GM19193 (cell line): ENCODE measurements around the gene CD22.

ENCODE experiments used
- POLR2A ChIP-seq: IDR thresholded peaks from 4 replicates; pipeline ENCODE4 v1.6.1; 2011; ENCODE audit not compliant: insufficient read depth, insufficient read length; ENCODE audit errors: extremely low read depth

CD22 gene

GRCh38 chr19:35396240-35396885 is 67.4 kb downstream of the CD22 start:
- TF ChIP-seq POLR2A = no peak
